Lower lobe of right lung (tissue), 2 donors: ENCODE measurements around the gene PIK3AP1. TPM values are rescaled to one million over a fixed set of nuclear protein-coding genes. Genes with fewer than 3 reads are reported as not detected.

Experiments
- ATAC-seq, 2 donors: fragments of 200-7000 bp; cut with Tn5 transposase; one replicate each; pipeline ENCODE4 v1.9.1; 2020 to 2022; ENCODE audit warnings: mild to moderate bottlenecking in 2 of 2, moderate library complexity in 2 of 2
- DNase-seq: peaks from one replicate; pipeline ENCODE4 v3.0.0-alpha.2; 2020
- H3K27ac ChIP-seq: fragments of 200-600 bp; one replicate; pipeline ENCODE4 v1.8.0; 2022
- H3K27me3 ChIP-seq: fragments of 200-600 bp; one replicate; pipeline ENCODE4 v1.8.0; 2022; ENCODE audit warnings: low read depth
- H3K36me3 ChIP-seq: fragments of 200-600 bp; one replicate; pipeline ENCODE4 v1.8.0; 2022; ENCODE audit warnings: mild to moderate bottlenecking
- H3K4me1 ChIP-seq: fragments of 200-600 bp; one replicate; pipeline ENCODE4 v1.8.0; 2022
- H3K4me3 ChIP-seq: fragments of 200-600 bp; one replicate; pipeline ENCODE4 v1.8.0; 2022; ENCODE audit warnings: mild to moderate bottlenecking
- H3K9me3 ChIP-seq: fragments of 200-600 bp; one replicate; pipeline ENCODE4 v1.8.0; 2022
- CTCF ChIP-seq: fragments of 200-600 bp; IDR thresholded peaks from one replicate; pipeline ENCODE4 v1.8.0; 2022; ENCODE audit warnings: antibody characterized with exemption, mild to moderate bottlenecking
- intact Hi-C: fragments of 100-400 bp; cut with DNase I; formaldehyde crosslinking; loops from one replicate; pipeline ENCODE4 v1.11.0; 2022
- total RNA-seq: library from RNA; stranded (reverse); fragmentation: NEBNext Ultra II Directional; extraction: Animal tissue kit (Norgen Biotek cat#: 25700); gene quantifications from one replicate; pipeline ENCODE4 v1.2.1, GENCODE V29; 2021
- donor health status: DM: no; HTN: yes; CAD: no; lungs with severe emphysema.

The PIK3AP1 gene
- total RNA-seq, 1 donor from 2014 or later: 71.6 TPM

DNA sequence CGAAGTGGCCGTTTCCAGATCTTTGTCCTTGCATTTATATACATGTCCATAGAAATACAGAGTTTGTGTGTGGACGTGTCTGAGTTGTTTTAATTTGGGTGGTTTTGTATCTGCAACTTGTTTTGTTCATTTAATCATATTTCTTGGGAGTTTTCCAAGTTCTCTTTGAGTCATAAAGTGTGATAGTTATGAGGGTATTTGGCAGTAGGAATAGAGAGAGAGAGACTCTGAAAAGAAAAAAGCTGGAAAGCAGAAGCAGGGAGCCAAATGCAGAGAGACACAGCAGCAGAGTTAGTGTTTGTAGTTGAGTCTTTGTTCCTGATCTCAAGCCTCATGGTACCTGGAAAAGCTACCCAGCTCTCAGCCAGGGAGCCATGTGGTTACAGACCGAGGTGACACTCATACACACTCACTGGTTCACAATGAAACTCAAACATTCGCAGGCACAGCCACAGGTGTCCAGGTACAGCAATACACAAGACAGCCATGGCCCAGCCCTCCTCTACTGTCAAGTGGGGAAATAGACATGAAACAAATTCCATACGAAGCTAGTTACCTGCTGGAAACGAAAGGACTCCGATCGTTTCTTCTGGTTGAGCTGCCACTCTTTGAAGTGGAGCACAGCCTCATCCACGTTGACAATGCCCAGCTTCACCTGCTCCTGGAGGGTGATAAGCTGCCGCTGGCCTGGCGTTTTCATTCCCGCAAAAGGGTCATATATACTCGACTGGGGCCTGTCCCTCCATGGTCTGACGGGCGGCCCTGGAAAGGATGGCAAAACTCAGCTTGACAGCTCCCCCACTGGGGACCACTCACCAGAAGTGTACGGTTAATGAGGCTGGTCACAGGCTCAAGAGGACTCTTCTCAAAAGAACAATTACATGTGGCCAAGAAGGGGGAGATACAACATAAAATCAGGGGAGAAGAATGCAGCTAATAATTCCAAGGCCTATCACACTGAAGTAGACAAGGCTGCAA is 100.2 kb downstream of the PIK3AP1 start:
- intact Hi-C loops: no loop called here
- H3K9me3 ChIP-seq: no peaks in the 10 kb centered on the region
- no peaks in the 10 kb centered on the region for H3K27me3 ChIP-seq
- TF ChIP-seq CTCF: no peak
- ATAC-seq (peak in 1 of 2 donors; percentile 59), DNase-seq (no peak)
- H3K4me1 ChIP-seq: peaks cover 7% of the 10 kb centered on the region
- H3K4me3 ChIP-seq: no peak overlapping the region
- no peak overlapping the region for H3K27ac ChIP-seq
- H3K36me3 ChIP-seq: peaks cover 21% of the 10 kb centered on the region

- Histone ChIP-seq H3K27me3 (no peaks in the 10 kb centered on the region), H3K27ac (no peak overlapping the region), H3K36me3 (peaks cover 20% of the 10 kb centered on the region), H3K4me3 (no peak overlapping the region), H3K4me1 (peaks cover 7% of the 10 kb centered on the region), H3K9me3 (no peaks in the 10 kb centered on the region)
- DNase-seq (no peak), ATAC-seq (no peak)
- intact Hi-C loops: no loop called here
- TF ChIP-seq CTCF: no peak
Observed at GRCh38 chr10:96619120-96619519, 101.2 kb downstream of the PIK3AP1 start.

DNA sequence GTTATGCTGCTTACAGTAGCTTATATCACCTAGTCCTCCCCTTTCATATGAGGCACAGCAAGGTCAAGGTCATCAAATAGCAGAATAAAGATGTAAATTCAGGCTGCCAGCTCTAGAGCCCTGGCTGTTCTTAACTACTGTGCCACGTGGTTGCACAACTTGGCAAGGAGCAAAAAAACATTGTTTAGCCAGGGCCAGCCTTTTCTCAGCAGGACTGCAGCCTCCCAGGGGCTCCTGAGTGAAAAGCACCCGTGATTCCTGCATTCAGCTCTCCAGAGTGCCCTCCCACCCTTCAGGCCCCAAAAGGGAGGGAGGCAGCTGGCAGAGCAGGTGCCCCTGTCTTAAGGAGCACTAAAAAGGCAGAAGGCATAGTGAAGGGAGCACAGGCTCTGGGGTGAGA is 101.7 kb downstream of the PIK3AP1 start:
- Histone ChIP-seq H3K4me1 (peaks cover 7% of the 10 kb centered on the region), H3K36me3 (peaks cover 16% of the 10 kb centered on the region), H3K4me3 (no peak overlapping the region), H3K27ac (no peak overlapping the region), H3K9me3 (no peaks in the 10 kb centered on the region), H3K27me3 (no peaks in the 10 kb centered on the region)
- intact Hi-C loops: no loop called here
- DNase-seq (no peak), ATAC-seq (peak in 1 of 2 donors; percentile 43)
- no peak for TF ChIP-seq CTCF

DNA sequence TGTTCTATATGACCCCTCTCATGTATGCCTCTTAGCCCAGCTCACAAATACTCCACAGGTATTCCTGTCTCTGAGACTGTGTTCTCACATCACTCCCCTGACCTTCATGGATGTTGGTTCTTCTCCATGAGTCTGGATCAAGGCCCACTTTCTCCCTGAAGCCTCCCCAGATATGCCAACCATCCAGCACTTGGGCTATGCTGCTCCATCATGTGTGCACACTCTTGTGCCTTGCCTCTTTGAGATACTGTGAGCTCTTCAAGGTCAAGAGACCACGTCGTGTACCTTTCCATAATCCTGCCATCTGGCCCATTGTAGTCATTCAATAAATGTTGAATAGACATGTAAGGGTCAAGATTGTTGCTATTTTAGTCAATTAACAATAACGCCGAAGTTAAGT is 103.4 kb downstream of the PIK3AP1 start:
- peaks cover 12% of the 10 kb centered on the region for H3K36me3 ChIP-seq

DNA sequence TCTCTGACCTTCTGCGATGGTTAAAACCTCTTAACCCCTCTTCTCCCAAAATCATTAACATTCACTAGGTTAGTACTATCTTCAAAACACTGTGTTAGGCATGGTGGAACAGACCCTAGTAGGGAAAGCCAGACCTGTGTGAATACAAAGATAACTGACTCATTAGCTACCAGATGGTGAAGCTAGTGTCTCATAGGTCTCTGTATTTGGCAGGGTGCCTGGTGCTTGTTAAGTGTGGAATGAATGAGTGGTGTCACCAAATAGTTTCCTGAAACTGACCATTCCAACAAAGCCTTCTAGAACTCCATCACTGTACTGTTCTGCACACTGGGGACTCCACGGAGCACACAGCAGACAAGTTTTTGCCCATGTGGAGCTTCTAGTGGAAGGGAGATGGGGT is 105.8 kb downstream of the PIK3AP1 start:
- intact Hi-C loops: no loop called here
- ATAC-seq (no peak), DNase-seq (no peak)
- Histone ChIP-seq H3K4me1 (peaks cover 3% of the 10 kb centered on the region), H3K36me3 (peaks cover 8% of the 10 kb centered on the region), H3K27ac (no peak overlapping the region), H3K4me3 (no peak overlapping the region), H3K27me3 (no peaks in the 10 kb centered on the region), H3K9me3 (no peaks in the 10 kb centered on the region)
- no peak for TF ChIP-seq CTCF

More for the DNA sequence above, 103.4 kb downstream of the PIK3AP1 start:
- intact Hi-C loops: no loop called here
- no peak overlapping the region for H3K27ac ChIP-seq
- no peak overlapping the region for H3K4me3 ChIP-seq
- H3K9me3 ChIP-seq: no peaks in the 10 kb centered on the region
- ATAC-seq (no peak), DNase-seq (no peak)
- no peak for TF ChIP-seq CTCF
- H3K4me1 ChIP-seq: peaks cover 7% of the 10 kb centered on the region
- H3K27me3 ChIP-seq: no peaks in the 10 kb centered on the region
